GM21423 (cell line): Measurements from ENCODE around the gene ZDHHC13.

Experiments
- ATAC-seq: cut with Tn5 transposase; IDR thresholded peaks from one replicate; pipeline ENCODE4 v1.9.1; 2021; ENCODE audit warnings: mild to moderate bottlenecking, moderate library complexity; ENCODE audit not compliant: unreplicated experiment

Gene ZDHHC13

GRCh38 chr11:19116971-19117759, at the start of gene ZDHHC13:
TSS of gene ZDHHC13 (plus strand) at chr11:19117168. CDS start at chr11:19117250, 82 bp downstream.
- peak; percentile 99 for ATAC-seq

- ATAC-seq = peak; percentile 96
Measured at GRCh38 chr11:19071255-19071654, 45.7 kb upstream of the ZDHHC13 start.

GRCh38 chr11:19072464-19072863, 44.5 kb upstream of the ZDHHC13 start:
- no peak for ATAC-seq

GRCh38 chr11:19073454-19074415, 43.2 kb upstream of the ZDHHC13 start:
- ATAC-seq = no peak

GRCh38 chr11:19075636-19076035, 41.3 kb upstream of the ZDHHC13 start:
- no peak for ATAC-seq

GRCh38 chr11:19076744-19077589, 40.0 kb upstream of the ZDHHC13 start:
- peak; percentile 73 for ATAC-seq

GRCh38 chr11:19077965-19078364, 39.0 kb upstream of the ZDHHC13 start:
- ATAC-seq = no peak

- ATAC-seq = no peak
Measured at GRCh38 chr11:19079643-19080440, 37.1 kb upstream of the ZDHHC13 start.

GRCh38 chr11:19080579-19080993, 36.4 kb upstream of the ZDHHC13 start:
- ATAC-seq = no peak

GRCh38 chr11:19083166-19083565, 33.8 kb upstream of the ZDHHC13 start:
- ATAC-seq = no peak

GRCh38 chr11:19084661-19085315, 32.2 kb upstream of the ZDHHC13 start:
- ATAC-seq = no peak

- no peak for ATAC-seq
Measured at GRCh38 chr11:19087658-19088057, 29.3 kb upstream of the ZDHHC13 start.

GRCh38 chr11:19088791-19089190, 28.2 kb upstream of the ZDHHC13 start:
- ATAC-seq = no peak

GRCh38 chr11:19089421-19089820, 27.5 kb upstream of the ZDHHC13 start:
- ATAC-seq = no peak

GRCh38 chr11:19091366-19091765, 25.6 kb upstream of the ZDHHC13 start:
- ATAC-seq = no peak

GRCh38 chr11:19092342-19092741, 24.6 kb upstream of the ZDHHC13 start:
- ATAC-seq = no peak

- no peak for ATAC-seq
Measured at GRCh38 chr11:19092850-19093249, 24.1 kb upstream of the ZDHHC13 start.

GRCh38 chr11:19093976-19094375, 23.0 kb upstream of the ZDHHC13 start:
- ATAC-seq = no peak

GRCh38 chr11:19094859-19095258, 22.1 kb upstream of the ZDHHC13 start:
- ATAC-seq = no peak
